ENCODE results near the gene SPTLC3. TPM values are rescaled to one million over a fixed set of nuclear protein-coding genes. Genes with fewer than 3 reads are reported as not detected.

Gene SPTLC3
- total RNA-seq, 1 donor from 2014 or later: 0.46 TPM

- H3K4me3 ChIP-seq (ENCODE audit: low read depth, low read length): no peak overlapping the region
- TF ChIP-seq CTCF (conservative IDR thresholded peaks at IDR 0.05; ENCODE audit: low read depth, low read length): no peak
- peak; percentile 27 for DNase-seq (ENCODE audit: low read depth)
These were observed 130.8 kb downstream of the SPTLC3 start for GRCh38 chr20:13139459-13140150.

GRCh38 chr20:13140201-13140600 is 131.4 kb downstream of the SPTLC3 start:
- no peak for DNase-seq (ENCODE audit: low read depth)
- H3K4me3 ChIP-seq (ENCODE audit: low read depth, low read length): no peak overlapping the region
- TF ChIP-seq CTCF (conservative IDR thresholded peaks at IDR 0.05; ENCODE audit: low read depth, low read length): no peak

GRCh38 chr20:13140775-13141174 is 132.0 kb downstream of the SPTLC3 start:
- no peak for TF ChIP-seq CTCF (conservative IDR thresholded peaks at IDR 0.05; ENCODE audit: low read depth, low read length)
- DNase-seq (ENCODE audit: low read depth): no peak

GRCh38 chr20:13141546-13141945 is 132.8 kb downstream of the SPTLC3 start:
- H3K4me3 ChIP-seq (ENCODE audit: low read depth, low read length): no peak overlapping the region
- no peak for TF ChIP-seq CTCF (conservative IDR thresholded peaks at IDR 0.05; ENCODE audit: low read depth, low read length)
- DNase-seq (ENCODE audit: low read depth): peak; percentile 15

More at GRCh38 chr20:13140775-13141174, 132.0 kb downstream of the SPTLC3 start:
- no peak overlapping the region for H3K4me3 ChIP-seq (ENCODE audit: low read depth, low read length)

- no peak for TF ChIP-seq CTCF (conservative IDR thresholded peaks at IDR 0.05; ENCODE audit: low read depth, low read length)
- no peak for DNase-seq (ENCODE audit: low read depth)
- no peak overlapping the region for H3K4me3 ChIP-seq (ENCODE audit: low read depth, low read length)
These were observed 133.4 kb downstream of the SPTLC3 start for GRCh38 chr20:13142143-13142542.

GRCh38 chr20:13147071-13147963 is 138.5 kb downstream of the SPTLC3 start:
- no peak for DNase-seq (ENCODE audit: low read depth)
- H3K4me3 ChIP-seq (ENCODE audit: low read depth, low read length): no peak overlapping the region
- no peak for TF ChIP-seq CTCF (conservative IDR thresholded peaks at IDR 0.05; ENCODE audit: low read depth, low read length)

Measured in epithelial cell of proximal tubule (primary cell).